HG03432 (cell line): Measurements from ENCODE around the gene MUC20.
"Not testable (repeated sequence)": the region's sequence is repeated elsewhere in the genome, so short reads cannot be mapped to it uniquely, and the experiment has no call there.

Experiments used
- ATAC-seq: cut with Tn5 transposase; IDR thresholded peaks from one replicate; pipeline ENCODE4 v1.9.1; 2021; ENCODE audit warnings: mild to moderate bottlenecking, moderate library complexity; ENCODE audit not compliant: unreplicated experiment

MUC20 gene

DNA sequence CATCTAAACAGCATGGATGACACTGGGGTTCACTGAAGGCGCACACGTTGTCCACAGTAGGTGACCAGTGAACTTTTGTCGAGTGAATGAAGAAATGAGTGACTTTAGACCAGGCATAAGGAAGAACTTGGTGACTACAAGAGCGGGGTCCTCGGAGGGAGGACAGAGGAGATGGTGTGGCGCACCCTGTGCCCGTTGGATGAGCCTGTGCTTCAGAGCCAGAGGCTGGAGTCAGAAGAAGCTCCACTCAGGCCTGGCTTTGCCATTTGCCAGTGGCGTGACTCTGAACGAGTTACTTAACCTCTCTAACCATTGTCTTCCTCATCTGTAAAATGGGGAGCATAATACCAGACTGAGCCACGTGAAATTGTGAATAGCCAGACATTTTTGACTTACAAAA is 48.8 kb downstream of the MUC20 start:
- ATAC-seq = no peak

DNA sequence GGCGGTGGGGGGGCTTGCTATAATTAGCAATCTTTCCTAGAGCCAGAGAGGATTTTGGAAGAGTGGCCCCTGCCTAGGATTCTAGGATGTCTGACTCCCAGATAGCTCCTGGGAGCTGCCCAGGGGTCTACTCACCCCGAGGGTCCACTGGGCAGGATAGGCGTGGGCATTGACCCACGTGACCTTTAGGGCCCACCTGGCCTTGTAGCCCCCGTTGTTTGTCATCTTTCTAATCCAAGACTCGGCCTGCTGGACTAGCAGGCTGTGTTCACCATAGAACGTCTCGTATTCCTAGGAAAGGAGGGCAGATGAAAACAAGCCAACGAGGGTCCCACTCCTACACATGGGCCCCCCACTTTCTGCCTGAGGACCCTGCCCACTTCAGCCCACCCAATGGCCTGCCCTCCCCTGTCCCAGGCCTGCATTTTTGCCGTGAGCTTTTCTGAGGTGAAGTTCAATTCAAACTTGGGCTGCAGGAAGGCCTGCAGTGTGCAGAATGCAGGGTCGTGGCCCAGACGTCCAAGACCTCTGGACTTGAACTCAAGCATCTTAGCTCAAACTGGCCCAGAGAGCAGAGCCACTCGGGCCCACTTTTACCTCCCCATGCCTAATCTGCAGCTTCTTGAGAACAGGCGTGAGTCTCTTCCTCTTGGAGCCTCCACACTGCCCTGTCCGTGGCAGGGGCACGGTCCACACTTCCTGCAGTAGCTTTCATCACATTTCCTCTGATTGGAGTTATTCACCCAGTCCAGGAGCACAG is 49.5 kb downstream of the MUC20 start:
- ATAC-seq = no peak

DNA sequence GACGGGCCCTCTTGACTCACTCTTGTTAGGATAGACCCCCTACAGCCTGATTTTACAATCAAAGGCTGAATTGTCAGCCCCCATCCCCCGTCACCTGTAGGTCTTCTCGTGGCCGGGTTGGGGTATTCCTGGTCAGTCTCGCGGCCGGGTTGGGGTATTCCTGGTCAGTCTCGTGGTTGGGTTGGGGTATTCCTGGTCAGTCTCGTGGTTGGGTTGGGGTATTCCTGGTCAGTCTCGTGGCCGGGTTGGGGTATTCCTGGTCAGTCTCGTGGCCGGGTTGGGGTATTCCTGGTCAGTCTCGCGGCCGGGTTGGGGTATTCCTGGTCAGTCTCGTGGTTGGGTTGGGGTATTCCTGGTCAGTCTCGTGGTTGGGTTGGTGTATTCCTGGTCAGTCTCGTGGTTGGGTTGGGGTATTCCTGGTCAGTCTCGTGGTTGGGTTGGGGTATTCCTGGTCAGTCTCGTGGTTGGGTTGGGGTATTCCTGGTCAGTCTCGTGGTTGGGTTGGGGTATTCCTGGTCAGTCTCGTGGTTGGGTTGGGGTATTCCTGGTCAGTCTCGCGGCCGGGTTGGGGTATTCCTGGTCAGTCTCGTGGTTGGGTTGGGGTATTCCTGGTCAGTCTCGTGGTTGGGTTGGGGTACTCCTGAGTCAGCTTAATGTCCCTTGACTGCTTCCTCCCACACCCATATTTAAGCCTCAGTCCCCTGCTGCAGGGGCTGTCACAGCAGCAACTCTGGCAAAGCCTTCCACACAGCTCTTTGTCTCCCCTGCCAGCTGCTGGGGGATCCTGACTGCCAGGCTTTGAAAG is 50.3 kb downstream of the MUC20 start:
- not testable (repeated sequence) for ATAC-seq

DNA sequence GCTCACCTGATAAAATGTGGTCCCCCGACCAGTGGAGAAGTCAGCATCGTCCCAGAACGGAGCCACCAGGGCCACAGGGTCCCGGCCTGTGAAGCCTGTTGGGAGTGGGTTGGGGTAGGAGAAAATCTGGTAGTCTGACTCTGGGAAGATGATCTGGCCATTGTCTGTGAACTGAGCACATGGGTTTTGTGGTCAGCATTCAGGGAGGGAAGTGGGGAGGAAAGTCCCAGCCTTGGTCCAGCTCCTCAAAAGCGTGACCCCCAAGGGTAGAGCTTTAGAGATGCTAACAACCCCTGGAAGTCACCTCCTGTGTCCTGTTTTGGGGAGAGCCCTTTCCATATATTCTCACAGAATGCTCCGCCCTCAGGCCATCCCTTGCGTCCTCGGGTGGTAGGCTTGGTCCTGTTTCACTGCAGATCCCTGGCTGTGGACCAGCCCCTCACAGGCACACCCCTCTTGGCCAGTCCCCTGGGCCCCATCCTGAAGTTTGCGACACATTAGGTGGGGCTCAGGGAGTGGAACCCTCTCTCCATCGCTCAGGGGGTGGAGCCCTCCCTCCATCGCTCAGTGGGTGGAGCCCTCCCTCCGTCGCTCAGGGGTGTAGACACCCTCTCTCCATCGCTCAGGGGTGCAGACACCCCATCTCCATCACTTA is 51.0 kb downstream of the MUC20 start:
- no peak for ATAC-seq

DNA sequence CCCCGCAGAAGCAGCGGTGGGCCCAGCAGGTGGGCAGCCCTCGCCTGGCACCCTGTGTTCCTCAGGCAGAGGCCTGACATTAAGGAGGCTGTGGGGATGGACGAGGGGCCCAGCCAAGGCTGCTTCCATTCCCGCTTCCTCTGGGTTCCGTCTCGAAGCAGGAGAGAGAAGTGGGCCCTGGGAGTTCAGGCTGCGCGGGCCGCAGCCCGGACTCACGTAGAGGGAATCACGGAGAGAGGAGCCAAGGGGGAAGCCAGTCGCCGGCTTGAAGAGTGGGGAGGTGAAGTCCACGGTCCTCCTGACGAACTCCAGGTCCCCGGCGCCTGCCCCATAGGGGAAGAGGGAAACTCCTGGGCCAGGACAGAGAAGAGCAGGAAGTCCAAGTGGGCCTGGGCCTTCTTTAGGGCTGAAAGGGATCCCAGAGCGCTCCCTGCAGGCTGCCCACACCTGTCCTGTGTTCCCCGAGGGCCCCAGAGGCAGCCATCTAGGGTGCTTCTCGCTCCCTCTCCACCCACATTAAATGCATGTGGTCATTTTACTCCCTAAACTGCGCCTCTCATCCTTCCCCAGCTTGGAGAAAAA is 53.3 kb downstream of the MUC20 start:
- no peak for ATAC-seq

DNA sequence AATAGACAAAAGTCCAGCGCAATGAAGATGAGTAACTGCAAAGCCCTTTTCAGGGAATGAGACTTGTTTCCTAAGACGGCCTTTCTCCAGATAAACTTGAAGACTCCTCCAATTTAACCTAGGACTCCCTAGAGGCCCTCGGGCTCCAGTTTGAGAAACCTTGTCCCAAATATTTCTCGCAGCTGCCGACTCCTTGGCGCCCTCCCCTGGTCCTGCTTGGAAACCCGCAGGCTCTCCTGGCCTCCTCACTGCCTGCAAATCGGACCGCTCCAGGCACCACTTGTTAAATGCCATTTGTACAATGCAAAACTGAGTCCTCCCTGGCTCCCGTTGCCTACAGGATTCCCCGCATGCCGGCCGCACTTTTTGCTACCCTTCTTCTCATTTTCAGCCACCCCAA is 54.1 kb downstream of the MUC20 start:
- ATAC-seq = no peak

DNA sequence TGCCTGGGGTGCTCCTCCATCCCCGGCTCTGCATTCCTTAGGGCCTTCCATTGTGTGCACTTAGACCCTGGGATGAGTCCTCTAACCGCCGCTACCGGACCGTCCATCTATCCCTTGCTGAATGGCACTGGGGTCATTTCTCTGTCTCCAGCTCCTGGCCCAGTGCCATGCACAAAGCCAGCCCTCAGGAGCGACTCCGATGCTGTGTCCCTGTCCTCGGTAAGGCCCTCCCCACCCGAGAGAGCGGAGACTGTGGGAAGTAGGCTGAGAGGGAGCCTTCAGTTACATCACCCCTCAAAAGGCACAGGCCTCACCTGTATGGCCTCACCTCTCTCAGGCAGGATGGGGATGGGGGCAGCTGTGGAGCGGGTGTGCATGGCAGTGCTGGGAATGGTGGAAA is 57.2 kb downstream of the MUC20 start:
- ATAC-seq = no peak

DNA sequence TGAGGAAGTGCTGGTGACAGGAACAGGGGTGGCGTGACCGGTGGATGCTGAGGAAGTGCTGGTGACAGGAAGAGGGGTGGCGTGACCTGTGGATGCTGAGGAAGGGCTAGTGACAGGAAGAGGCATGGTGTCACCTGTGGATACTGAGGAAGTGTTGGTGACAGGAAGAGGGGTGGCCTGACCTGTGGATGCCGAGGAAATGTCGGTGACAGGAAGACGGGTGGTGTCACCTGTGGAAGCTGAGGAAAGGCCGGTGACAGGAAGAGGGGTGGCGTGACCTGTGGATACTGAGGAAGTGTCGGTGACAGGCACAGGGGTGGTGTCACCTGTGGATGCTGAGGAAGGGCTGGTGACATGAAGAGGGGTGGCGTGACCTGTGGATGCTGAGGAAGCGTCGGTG is 60.5 kb downstream of the MUC20 start:
- ATAC-seq = not testable (repeated sequence)
